Mucosa of descending colon (tissue), 3 donors: ENCODE results near the gene EVC2. TPM values are rescaled to one million over a fixed set of nuclear protein-coding genes. Genes with fewer than 3 reads are reported as not detected.

Experiments
- ATAC-seq: fragments of 200-7000 bp; cut with Tn5 transposase; one replicate; pipeline ENCODE4 v1.9.1; 2020; ENCODE audit warnings: mild to moderate bottlenecking, moderate library complexity
- DNase-seq, 3 donors: peaks; one replicate each; pipeline ENCODE4 v3.0.0-alpha.2; 2020
- H3K36me3 ChIP-seq: fragments of 200-600 bp; one replicate; pipeline ENCODE4 v1.8.0; 2021; ENCODE audit warnings: low read depth, mild to moderate bottlenecking
- H3K4me1 ChIP-seq: fragments of 200-600 bp; one replicate; pipeline ENCODE4 v1.8.0; 2021; ENCODE audit warnings: low read depth, mild to moderate bottlenecking
- H3K4me3 ChIP-seq: fragments of 200-600 bp; one replicate; pipeline ENCODE4 v1.8.0; 2021; ENCODE audit warnings: mild to moderate bottlenecking
- H3K9me3 ChIP-seq: fragments of 200-600 bp; one replicate; pipeline ENCODE4 v1.8.0; 2021; ENCODE audit warnings: mild to moderate bottlenecking
- intact Hi-C, 2 donors: fragments of 100-400 bp; cut with DNase I in 1 of 2; cut with micrococcal nuclease in 1 of 2; formaldehyde crosslinking; loops; one replicate each; pipeline versions ENCODE4 v1.11.0 to v1.11.1; 2022; cut with DNase I, micrococcal nuclease
- total RNA-seq, 3 donors: library from RNA; stranded (reverse); fragmentation: NEBNext Ultra II Directional in 2 of 3; extraction: Animal tissue kit (Norgen Biotek cat#: 25700) in 2 of 3; gene quantifications; one replicate each; pipeline versions ENCODE4 v1.2.1 to v1.2.4, GENCODE V29; 2021 to 2023
- TF ChIP-seq, protein P1 (sequence below): fragments of 200-600 bp; IDR thresholded peaks from one replicate; pipeline ENCODE4 v1.8.0; 2022; ENCODE audit warnings: antibody characterized with exemption, mild to moderate bottlenecking
- donor health status: DM: no; HTN: no; CAD: no; lungs with moderate emphysema.
- donor health status: DM: no; HTN: no; CAD: no.
- donor health status: DM: no; HTN: yes; CAD: no.

EVC2 gene
- total RNA-seq, 3 donors from 2014 or later, result 0.64 to 6.5 (median 1.1) TPM

DNA sequence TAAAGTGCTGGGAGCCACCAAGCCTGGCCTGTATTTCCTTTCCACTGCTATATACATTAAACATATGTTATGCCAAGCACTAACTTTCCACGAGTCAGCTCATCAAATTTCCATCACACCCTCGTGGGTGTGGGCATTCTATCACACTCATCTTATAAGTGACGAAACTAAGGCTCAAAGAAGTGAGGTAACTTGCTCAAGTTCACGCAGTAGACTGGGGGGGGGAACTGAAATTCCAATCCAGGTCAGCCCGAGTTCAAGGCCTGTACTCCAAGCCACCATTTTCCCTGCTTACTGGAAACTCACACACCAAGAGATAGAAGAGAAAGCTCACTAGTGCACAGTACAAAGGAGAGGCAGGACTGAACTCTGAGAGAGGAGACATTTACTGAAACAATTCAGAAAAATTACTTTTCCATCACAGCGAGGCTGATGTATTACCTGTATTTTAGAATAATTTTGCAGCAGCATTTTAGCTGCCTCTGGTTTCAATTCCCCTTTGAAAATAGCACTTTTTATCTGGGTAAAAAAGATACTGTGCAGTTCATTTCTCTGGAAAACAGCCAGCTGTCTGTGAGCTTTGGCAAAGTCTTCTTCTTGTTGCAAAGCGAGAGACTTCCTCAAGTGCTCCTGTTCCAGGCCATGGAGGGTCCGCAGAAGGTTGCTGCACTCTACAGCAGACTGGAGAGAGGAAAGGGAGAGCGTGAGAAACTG, 76.8 kb downstream of the EVC2 start:
- DNase-seq (no peak), ATAC-seq (no peak)
- TF ChIP-seq, protein P1, sequence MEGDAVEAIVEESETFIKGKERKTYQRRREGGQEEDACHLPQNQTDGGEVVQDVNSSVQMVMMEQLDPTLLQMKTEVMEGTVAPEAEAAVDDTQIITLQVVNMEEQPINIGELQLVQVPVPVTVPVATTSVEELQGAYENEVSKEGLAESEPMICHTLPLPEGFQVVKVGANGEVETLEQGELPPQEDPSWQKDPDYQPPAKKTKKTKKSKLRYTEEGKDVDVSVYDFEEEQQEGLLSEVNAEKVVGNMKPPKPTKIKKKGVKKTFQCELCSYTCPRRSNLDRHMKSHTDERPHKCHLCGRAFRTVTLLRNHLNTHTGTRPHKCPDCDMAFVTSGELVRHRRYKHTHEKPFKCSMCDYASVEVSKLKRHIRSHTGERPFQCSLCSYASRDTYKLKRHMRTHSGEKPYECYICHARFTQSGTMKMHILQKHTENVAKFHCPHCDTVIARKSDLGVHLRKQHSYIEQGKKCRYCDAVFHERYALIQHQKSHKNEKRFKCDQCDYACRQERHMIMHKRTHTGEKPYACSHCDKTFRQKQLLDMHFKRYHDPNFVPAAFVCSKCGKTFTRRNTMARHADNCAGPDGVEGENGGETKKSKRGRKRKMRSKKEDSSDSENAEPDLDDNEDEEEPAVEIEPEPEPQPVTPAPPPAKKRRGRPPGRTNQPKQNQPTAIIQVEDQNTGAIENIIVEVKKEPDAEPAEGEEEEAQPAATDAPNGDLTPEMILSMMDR, result no peak
- Histone ChIP-seq H3K4me3 (no peak overlapping the region), H3K9me3 (no peaks in the 10 kb centered on the region), H3K4me1 (no peaks in the 10 kb centered on the region), H3K36me3 (no peaks in the 10 kb centered on the region)
- intact Hi-C loops, result no loop called here

DNA sequence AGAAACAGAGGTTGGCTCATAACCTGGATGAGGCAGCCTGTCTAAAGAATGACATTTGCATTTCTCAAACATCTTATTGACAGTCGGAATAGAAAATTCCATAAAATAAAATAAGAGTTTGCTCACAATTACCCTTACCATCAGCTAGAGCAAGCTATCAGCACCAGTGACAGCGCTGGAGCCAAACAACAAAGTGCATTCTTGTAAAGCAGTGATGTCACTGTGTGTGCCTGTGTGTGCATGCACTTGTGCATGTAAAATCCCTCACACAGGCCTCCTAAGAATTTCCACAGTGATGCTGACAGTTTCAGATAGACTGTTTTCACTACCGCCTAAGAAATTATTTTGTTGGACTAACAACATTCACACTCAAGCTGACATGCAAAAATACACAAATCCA, 77.6 kb downstream of the EVC2 start:
- intact Hi-C loops, result no loop called here
- H3K36me3 ChIP-seq, result no peaks in the 10 kb centered on the region

GRCh38 chr4:5629542-5629941, 78.8 kb downstream of the EVC2 start:
- intact Hi-C loops, result no loop called here
- Histone ChIP-seq H3K4me3 (no peak overlapping the region), H3K36me3 (no peaks in the 10 kb centered on the region), H3K4me1 (no peaks in the 10 kb centered on the region), H3K9me3 (no peaks in the 10 kb centered on the region)
- DNase-seq, result no peak
- ATAC-seq, result no peak
- TF ChIP-seq, protein P1, result no peak

More for the DNA sequence above, 77.6 kb downstream of the EVC2 start:
- Histone ChIP-seq H3K4me1 (no peaks in the 10 kb centered on the region), H3K9me3 (no peaks in the 10 kb centered on the region), H3K4me3 (no peak overlapping the region)
- TF ChIP-seq, protein P1, result no peak
- DNase-seq, result no peak
- no peak for ATAC-seq

- DNase-seq (no peak), ATAC-seq (no peak)
- TF ChIP-seq, protein P1, result no peak
- Histone ChIP-seq H3K9me3 (no peaks in the 10 kb centered on the region), H3K36me3 (no peaks in the 10 kb centered on the region), H3K4me3 (no peak overlapping the region), H3K4me1 (no peaks in the 10 kb centered on the region)
- intact Hi-C loops, result no loop called here
Observed at GRCh38 chr4:5626913-5627312, 81.4 kb downstream of the EVC2 start.

GRCh38 chr4:5622596-5622995, 85.8 kb downstream of the EVC2 start:
- ATAC-seq (no peak), DNase-seq (no peak)
- intact Hi-C loops, result no loop called here
- Histone ChIP-seq H3K4me3 (no peak overlapping the region), H3K4me1 (no peaks in the 10 kb centered on the region), H3K9me3 (no peaks in the 10 kb centered on the region), H3K36me3 (no peaks in the 10 kb centered on the region)
- TF ChIP-seq, protein P1, result no peak
